SK-MEL-5 (cell line): ENCODE results near the gene ESRRB. TPM values are rescaled to one million over a fixed set of nuclear protein-coding genes. Genes with fewer than 3 reads are reported as not detected.

Source experiments
- DNase-seq: peaks from one replicate; pipeline ENCODE4 v3.0.0-alpha.2; 2016; ENCODE audit warnings: low read depth, low spot score
- in situ Hi-C: cut with HindIII; loops from 2 replicates; pipeline ENCODE4 v1.10.0; 2016; ENCODE audit warnings: low sequenced_read_pairs, high pct_unique_total_duplicates, low pct_unique_long_range_greater_than_20kb
- total RNA-seq: library from RNA; depleted of rRNA; stranded (reverse); fragments of >200 nt; shearing (Covaris generic); gene quantifications from 2 replicates; pipeline ENCODE4 v1.2.3, GENCODE V29; 2014; rRNA removed

ESRRB gene
- total RNA-seq, 1 experiment from 2014 or later: not detected

- no peak for DNase-seq
- in situ Hi-C loops: no loop called here
Observed at GRCh38 chr14:76538648-76539008, 162.7 kb downstream of the ESRRB start.

- in situ Hi-C loops: no loop called here
- DNase-seq: no peak
Observed at GRCh38 chr14:76539130-76539529, 163.2 kb downstream of the ESRRB start.

DNA sequence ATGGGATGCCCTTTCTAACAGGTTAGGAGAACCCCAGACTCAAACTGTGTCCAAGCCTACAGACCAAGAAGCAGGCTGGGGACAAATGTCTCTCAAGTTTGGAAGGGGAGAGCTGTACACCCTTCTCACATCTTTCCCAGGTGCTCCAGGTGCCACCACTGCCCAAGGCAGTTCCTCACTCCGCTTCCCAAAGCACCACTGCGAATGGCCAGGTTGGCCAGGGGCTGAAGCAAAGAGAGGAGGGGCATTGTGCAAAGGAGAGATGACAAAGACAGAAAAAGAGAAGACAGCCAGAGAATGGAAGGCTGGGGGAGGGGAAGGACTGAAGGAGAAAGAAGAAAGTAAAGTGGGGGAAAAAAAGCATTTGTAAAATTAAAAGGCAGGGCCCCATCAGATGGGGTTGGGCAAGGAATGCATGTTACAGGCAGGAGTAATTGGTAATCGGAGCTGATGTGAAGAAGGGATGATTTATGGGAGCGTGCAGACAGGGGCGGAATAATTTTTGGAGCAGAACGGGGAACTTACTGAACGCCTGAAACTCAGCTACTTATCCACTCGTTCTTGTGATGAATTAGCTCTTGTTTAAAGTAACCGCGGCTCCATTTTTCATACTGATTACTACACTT is 165.8 kb downstream of the ESRRB start:
- in situ Hi-C loops: no loop called here
- DNase-seq: no peak

- in situ Hi-C loops: no loop called here
- DNase-seq: peak; percentile 85
Observed at GRCh38 chr14:76546426-76547221, 170.7 kb downstream of the ESRRB start.

- in situ Hi-C loops: no loop called here
- DNase-seq: no peak
Observed at GRCh38 chr14:76547831-76548230, 171.9 kb downstream of the ESRRB start.

- no peak for DNase-seq
- in situ Hi-C loops: no loop called here
Observed at GRCh38 chr14:76550534-76550933, 174.6 kb downstream of the ESRRB start.

DNA sequence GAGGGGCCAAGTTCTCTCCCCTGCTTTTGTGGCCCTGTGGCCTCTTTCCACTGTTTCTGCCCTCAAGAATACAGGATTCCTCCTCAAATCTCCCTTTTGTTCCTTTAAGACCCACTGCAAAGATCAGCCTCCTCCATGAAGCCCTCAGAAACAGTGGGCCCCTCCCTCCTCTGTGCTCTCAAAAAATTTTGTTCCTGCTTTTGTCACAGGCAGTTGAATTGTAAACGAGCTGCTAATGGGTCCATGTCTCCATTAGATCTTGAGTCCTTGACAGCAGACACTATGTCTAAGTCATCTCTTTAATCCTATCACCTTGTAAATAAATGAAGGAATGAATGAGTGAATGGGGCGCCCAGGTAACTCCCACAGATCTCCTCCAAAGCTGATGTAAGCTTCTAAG is 175.2 kb downstream of the ESRRB start:
- in situ Hi-C loops: no loop called here
- DNase-seq: no peak

Other genes with a start within 250 kb of the ESRRB start
- gene GPATCH2L, start 224.2 kb upstream of the ESRRB start, total RNA-seq: 23.8 and 27.2 TPM in 2 replicates